NCI-H510A treated with DMSO at 0.1 percent for 48 hours (cell line): ENCODE measurements around the gene P3R3URF.

Experiments
- DNase-seq: peaks from one replicate; lab custom pipeline; 2025; lab: John Stamatoyannopoulos, UW

P3R3URF gene

GRCh38 chr1:46193984-46194570 lies 17.8 kb upstream of the P3R3URF start:
- no peak for DNase-seq

GRCh38 chr1:46193285-46193684 lies 17.0 kb upstream of the P3R3URF start:
- DNase-seq: no peak

GRCh38 chr1:46192171-46192570 lies 15.9 kb upstream of the P3R3URF start:
- DNase-seq: no peak

- DNase-seq: no peak
Measured at GRCh38 chr1:46191033-46191701, 14.9 kb upstream of the P3R3URF start.

- DNase-seq: no peak
Measured at GRCh38 chr1:46190539-46190938, 14.3 kb upstream of the P3R3URF start.

- peak; percentile 36 for DNase-seq
Measured at GRCh38 chr1:46188295-46189030, 12.2 kb upstream of the P3R3URF start.

DNA sequence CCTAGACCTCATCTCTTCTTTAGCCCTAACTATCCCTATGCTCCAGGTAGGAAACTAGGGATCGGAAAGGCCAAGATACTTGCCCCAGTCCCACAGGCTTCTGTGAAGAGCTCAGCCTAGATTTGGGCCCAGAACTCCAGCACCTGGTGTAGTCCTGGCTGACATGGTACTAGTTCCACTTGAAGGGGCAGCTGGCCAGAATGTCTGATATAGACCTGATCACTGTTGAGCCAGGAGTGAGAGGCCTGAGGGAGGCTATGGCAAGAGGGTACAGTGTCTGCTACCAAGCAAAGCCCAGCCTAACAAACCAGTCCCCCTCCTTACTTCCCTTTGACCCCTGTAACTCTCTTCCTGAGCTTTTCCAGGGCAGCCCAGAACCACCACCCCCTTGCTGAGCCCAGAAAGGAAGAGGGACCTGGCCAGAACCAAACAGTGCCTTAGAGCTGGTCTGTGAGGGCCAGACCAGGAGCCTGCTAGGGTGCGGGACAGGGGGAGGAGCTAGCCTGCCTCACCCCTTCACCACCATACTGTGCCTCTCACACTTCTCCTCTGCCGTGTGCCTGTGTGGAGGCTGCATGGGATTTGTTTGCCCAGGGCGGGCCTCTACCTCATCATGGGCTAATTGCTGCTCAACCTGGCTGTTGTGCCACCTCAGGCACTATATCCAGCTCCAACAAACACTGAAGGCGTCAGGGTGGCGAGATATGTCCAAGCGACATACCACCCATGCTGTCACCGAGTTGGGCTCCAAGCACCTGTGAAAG lies 11.0 kb upstream of the P3R3URF start:
- peak; percentile 52 for DNase-seq

- DNase-seq: no peak
Measured at GRCh38 chr1:46186076-46186475, 9.8 kb upstream of the P3R3URF start.

DNA sequence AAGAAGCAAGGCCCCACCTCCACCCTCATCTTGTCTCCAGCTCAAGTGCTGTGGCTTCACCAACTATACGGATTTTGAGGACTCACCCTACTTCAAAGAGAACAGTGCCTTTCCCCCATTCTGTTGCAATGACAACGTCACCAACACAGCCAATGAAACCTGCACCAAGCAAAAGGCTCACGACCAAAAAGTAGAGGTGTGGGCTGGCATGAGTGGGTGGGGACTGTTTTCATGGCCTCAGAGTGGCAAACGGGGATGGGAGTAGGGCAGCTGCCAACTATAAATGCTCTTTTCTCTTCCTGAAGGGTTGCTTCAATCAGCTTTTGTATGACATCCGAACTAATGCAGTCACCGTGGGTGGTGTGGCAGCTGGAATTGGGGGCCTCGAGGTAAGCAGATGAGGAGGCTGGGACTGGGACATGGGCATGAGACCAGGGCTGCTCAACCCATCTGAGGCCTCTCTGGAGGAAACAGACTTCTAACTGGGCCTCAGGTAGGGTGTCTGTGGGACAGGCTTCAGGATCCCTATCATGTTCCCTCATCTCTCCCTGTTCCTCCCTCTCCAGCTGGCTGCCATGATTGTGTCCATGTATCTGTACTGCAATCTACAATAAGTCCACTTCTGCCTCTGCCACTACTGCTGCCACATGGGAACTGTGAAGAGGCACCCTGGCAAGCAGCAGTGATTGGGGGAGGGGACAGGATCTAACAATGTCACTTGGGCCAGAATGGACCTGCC lies 8.8 kb upstream of the P3R3URF start:
- DNase-seq: no peak

DNA sequence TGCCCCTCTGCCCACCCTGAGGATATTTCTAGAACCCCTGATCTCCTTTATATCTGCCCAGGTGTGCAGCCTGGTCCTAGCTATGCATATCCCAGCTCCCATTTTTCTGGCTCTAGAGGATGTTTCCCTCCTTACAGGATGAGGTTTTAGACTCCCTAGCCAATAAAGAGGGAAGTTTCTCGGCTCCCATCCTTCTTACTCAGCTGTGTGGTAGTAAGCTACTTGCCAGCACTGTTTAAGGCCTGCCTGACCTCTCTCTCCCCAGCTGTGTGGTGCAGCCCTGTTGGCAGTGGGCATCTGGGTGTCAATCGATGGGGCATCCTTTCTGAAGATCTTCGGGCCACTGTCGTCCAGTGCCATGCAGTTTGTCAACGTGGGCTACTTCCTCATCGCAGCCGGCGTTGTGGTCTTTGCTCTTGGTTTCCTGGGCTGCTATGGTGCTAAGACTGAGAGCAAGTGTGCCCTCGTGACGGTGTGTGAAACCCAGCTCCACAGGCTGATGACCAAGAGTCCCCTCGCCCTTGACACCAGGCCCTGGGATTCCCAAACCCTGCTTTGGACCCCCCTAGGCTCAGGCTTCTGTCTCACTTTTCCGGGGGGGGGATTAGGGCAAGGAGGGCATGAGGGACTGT lies 7.8 kb upstream of the P3R3URF start:
- no peak for DNase-seq

DNA sequence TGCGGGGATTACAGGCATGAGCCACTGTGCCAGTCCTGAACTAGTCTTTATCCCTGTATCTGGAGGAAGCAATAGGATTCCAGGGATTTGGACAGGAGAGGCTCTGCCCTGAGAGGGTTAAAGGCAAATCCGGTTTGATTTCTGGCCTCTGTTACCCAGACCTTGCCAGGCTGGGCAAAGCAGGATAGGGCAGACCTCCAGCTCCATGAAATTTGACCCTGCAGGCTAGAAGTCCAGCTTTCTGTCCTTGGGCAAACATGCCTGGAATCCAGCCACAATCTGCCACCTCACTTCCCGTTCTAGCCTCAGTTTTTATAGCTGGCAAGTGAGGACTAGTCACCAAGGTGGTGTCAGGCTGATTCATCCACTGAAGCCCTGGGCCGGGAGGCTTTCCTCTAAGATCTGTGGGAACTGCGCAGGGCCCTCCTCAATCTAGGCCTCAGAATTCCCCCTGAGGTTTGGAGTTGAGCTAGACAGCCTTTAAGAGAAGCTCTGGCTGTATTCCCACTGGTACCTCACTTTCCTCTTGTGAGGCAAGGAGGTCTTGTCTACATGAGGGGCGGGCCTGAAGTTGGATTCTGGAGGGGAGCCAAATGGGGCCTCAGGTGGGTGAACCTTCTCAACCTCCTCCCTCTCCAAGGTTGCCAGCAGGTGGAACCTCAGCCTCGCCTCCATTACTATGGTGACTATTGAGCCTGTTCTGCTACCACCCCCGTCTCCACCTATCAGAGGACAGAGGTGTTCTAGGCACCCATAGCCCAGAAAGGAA lies 7.0 kb upstream of the P3R3URF start:
- DNase-seq: peak; percentile 78

DNA sequence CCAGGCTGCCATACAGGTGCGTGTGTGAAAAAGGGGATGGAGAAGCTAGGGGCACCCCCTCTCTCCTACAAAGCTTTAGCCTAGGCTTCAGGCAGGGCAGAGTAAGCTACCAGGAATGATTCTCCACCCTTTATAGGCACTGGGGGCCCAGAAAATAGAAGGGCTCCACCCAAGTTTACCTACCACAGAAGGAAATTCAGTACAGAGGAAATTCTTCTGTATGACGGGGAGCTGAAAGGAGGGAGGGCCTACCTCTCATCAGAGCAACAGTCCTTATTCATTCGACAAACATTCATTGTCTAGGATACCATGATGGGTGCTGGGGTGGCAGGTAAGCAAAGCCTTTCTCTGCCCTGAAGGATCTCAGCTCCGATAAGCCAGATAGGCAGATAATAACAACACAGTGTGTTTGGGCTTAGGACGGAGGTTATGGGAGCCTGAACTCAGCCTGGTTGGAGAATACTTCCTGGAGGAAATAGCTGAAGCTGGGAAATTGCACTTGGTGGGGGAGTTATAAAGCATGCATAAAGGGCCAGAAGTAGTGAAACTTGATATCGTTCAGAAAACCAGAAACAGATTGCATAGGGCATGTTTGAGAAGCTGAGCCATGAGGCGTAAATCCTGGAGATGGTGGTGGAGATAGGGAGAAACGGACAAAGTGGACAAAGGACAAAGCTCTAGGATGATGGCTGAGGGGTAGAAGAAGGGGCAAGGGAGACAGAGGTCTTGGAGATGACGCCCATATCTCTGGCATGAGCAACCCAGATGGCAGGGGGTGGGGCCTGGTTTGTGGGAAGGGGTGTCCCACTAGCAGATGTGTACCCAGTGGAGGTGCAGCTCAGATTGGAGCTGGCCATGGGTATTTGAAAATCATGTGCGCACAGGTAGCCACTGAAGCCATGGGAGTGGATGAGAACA lies 5.3 kb upstream of the P3R3URF start:
- DNase-seq: peak; percentile 33

DNA sequence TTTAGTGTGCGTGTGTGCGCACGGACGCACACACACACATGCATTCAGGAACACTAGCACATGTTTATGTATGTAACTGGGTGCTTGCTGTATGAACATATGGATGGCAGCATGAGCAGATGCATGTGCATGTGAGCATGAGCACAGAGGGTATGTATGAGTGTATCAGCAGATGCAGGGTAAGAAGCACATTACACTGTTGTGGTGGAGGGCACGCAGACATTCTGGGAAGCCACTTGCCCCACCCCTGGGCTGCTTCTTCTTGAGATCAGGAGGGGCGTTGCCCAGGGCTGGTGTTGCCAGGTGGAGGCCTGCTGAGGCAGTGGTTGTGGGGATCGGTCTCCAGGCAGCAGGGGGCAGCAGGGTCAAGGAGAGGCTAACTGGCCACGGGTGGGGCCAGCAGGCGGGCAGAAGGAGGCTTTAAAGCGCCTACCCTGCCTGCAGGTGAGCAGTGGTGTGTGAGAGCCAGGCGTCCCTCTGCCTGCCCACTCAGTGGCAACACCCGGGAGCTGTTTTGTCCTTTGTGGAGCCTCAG lies 3.9 kb upstream of the P3R3URF start:
- peak; percentile 74 for DNase-seq

DNA sequence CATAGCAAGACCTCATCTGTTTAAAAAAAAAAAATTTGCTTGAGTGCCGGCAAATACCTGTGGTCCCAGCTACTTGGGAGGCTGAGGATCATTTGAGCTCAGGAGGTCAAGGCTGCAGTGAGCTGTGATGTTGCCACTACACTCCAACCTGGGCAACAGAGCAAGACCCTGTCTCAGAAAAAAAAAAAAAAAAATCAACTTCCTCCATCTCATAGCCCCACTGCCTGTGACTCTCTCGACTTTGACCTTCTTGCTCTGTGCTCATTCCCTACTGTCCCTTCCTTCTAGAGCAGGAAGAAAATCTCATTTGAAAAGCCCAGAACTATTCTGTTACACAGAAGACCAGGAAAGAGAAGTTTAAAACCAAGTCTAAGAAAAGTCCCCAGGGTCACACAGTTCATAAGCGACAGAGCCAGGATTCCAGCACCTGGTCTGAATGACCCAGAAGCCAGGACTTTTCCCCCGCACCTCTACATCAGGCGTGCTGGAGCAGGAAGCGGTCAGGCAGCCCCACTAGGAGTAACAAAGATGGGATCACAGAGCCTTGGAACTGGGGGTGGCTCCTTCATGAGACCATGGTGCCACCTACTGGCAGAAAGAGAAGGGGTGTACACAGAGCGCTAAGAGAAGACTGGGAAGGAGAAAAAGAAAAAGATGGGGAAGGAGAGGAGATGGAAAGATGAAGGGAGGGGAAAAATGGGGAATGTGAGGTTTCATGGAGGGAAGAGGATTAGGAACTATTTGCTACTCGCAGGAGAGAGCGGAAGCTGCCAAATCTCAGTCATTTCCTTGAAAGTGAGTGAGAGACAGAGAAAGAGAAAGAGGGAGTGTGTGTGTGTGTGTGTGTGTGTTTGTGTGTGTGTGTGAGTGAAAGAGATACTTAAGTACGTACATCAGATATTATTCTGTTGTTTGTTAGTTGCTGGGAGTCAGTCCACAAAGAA lies 3.1 kb upstream of the P3R3URF start:
- DNase-seq: peak; percentile 94

DNA sequence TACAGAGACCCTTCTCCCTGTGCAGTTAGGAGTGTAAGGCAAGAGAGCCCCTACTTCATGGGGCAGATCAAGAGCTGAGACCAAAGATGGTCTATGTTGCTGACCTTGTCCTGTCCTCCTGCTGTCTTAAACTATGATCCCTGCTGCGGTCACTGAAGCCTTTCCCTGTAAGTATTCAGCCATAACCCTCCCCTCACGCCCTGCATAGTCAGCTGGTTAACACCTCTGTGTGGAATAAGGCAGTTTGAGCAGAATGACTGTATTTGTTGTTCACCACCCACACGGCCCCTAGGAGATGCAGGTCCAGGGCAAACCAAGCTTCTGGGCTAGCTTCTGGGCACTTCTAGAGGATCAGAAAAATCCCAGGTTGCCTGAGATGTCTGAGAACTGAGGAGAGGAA lies 1.0 kb downstream of the P3R3URF start:
- no peak for DNase-seq

GRCh38 chr1:46174448-46175231 lies 1.6 kb downstream of the P3R3URF start, which contains the start of gene TSPAN1:
Gene TSPAN1 (plus strand): TSS chr1:46175087. CDS start chr1:46181108, 6,021 bp downstream.
- DNase-seq: no peak

GRCh38 chr1:46173361-46173856 lies 2.9 kb downstream of the P3R3URF start:
- DNase-seq: peak; percentile 58
